ENCODE data around the gene SDS. TPM values are rescaled to one million over a fixed set of nuclear protein-coding genes. Genes with fewer than 3 reads are reported as not detected.

The SDS gene
- total RNA-seq, 1 donor from 2014 or later: not detected

- intact Hi-C loops (cut with micrococcal nuclease): no loop called here
- TF ChIP-seq CTCF (IDR thresholded peaks at IDR 0.05; ENCODE audit: borderline replicate concordance): no peak
- no peaks in the 10 kb centered on the region for H3K4me1 ChIP-seq
- H3K4me3 ChIP-seq: no peak overlapping the region
- no peaks in the 10 kb centered on the region for H3K27me3 ChIP-seq (ENCODE audit: low read depth)
- DNase-seq: no peak
- no peak overlapping the region for H3K27ac ChIP-seq (replicated peaks)
- H3K9me3 ChIP-seq (replicated peaks): no peaks in the 10 kb centered on the region
- H3K36me3 ChIP-seq: peaks cover 81% of the 10 kb centered on the region
Observed at GRCh38 chr12:113387631-113388030, 16.1 kb downstream of the SDS start.

GRCh38 chr12:113386866-113387566 lies 16.7 kb downstream of the SDS start:
- TF ChIP-seq CTCF (IDR thresholded peaks at IDR 0.05; ENCODE audit: borderline replicate concordance): no peak
- H3K36me3 ChIP-seq: peaks cover 81% of the 10 kb centered on the region
- intact Hi-C loops (cut with micrococcal nuclease): no loop called here

GRCh38 chr12:113385282-113385882 lies 18.3 kb downstream of the SDS start:
- no peak for TF ChIP-seq CTCF (IDR thresholded peaks at IDR 0.05; ENCODE audit: borderline replicate concordance)
- intact Hi-C loops (cut with micrococcal nuclease): no loop called here
- H3K4me1 ChIP-seq: no peaks in the 10 kb centered on the region
- H3K4me3 ChIP-seq: no peak overlapping the region
- peaks cover 80% of the 10 kb centered on the region for H3K36me3 ChIP-seq
- no peak overlapping the region for H3K27ac ChIP-seq (replicated peaks)
- H3K9me3 ChIP-seq (replicated peaks): no peaks in the 10 kb centered on the region
- no peaks in the 10 kb centered on the region for H3K27me3 ChIP-seq (ENCODE audit: low read depth)
- no peak for DNase-seq

More at GRCh38 chr12:113386866-113387566, 16.7 kb downstream of the SDS start:
- H3K4me3 ChIP-seq: no peak overlapping the region
- no peak for DNase-seq
- no peaks in the 10 kb centered on the region for H3K27me3 ChIP-seq (ENCODE audit: low read depth)
- no peaks in the 10 kb centered on the region for H3K4me1 ChIP-seq
- H3K27ac ChIP-seq (replicated peaks): no peak overlapping the region
- no peaks in the 10 kb centered on the region for H3K9me3 ChIP-seq (replicated peaks)

GRCh38 chr12:113384778-113385177 lies 18.9 kb downstream of the SDS start:
- Histone ChIP-seq H3K36me3 (peaks cover 80% of the 10 kb centered on the region), H3K9me3 (replicated peaks) (no peaks in the 10 kb centered on the region), H3K4me3 (no peak overlapping the region), H3K27ac (replicated peaks) (no peak overlapping the region), H3K4me1 (no peaks in the 10 kb centered on the region), H3K27me3 (ENCODE audit: low read depth) (no peaks in the 10 kb centered on the region)
- intact Hi-C loops (cut with micrococcal nuclease): no loop called here
- DNase-seq: no peak
- TF ChIP-seq CTCF (IDR thresholded peaks at IDR 0.05; ENCODE audit: borderline replicate concordance): no peak

DNA sequence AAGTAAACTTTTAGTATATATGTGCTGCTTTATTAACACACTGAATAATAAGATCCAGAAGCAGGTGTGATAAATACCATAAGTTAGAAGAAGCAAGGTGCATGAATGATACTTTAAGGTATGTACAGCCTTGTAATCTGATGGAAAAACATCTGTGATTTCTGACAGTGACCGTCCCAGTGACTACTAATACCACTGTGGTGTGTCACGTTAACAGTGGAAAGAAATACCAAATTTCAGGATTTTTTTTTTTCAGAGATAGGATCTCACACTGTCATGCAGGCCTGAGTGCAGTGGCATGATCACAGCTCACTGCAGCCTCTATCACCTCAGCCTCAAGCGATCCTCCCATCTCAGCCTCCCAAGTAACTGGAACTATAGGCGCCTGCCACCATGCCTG lies 21.5 kb downstream of the SDS start:
- peaks cover 77% of the 10 kb centered on the region for H3K36me3 ChIP-seq
- H3K4me3 ChIP-seq: no peak overlapping the region
- TF ChIP-seq CTCF (IDR thresholded peaks at IDR 0.05; ENCODE audit: borderline replicate concordance): no peak

More for the DNA sequence above, 21.5 kb downstream of the SDS start:
- no peaks in the 10 kb centered on the region for H3K27me3 ChIP-seq (ENCODE audit: low read depth)
- H3K27ac ChIP-seq (replicated peaks): no peak overlapping the region
- H3K9me3 ChIP-seq (replicated peaks): no peaks in the 10 kb centered on the region
- intact Hi-C loops (cut with micrococcal nuclease): no loop called here
- no peak for DNase-seq
- H3K4me1 ChIP-seq: no peaks in the 10 kb centered on the region

All from left ventricle myocardium inferior (tissue), 1 donor.